ENCODE results near the gene POLR2E.

Gene POLR2E

DNA sequence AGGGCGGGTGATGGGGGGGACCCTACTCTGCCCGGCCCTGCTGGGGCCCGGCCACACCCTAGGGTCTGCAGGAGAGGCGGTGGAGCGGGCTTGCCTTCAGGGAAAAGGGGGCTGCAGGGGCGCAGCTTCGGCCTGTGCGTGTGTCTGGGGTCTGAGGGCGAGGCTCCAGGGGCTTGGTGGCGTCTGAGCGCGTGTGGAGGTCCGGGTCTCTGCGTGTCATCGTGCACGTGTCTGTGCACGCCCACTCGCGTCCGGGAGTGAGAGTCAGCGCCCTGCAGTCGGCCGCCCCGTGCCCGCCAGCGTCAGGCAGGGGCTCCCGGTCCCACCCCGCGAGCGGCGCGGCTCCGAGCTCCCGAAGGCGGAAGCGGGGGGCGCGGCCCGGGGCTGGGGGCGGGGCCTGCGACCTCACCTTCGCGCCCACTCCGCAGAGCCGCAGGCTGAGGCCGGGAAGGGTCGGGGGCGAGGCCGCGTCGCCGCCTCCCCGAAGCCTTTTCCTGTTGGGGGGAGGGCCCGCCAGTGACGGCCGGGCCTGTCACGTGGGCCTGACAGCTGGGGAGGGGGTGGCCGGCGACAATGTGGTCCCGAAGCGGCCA lies 28.3 kb downstream of the POLR2E start, which contains the start of gene ARHGAP45:
Gene ARHGAP45, plus strand, starts transcription at position 420 of the 593 bp plus-strand sequence. CDS start 239 bp downstream, outside the sequence.
- peak in 3 of 4 experiments; percentile 49 to 82 (median 64) for DNase-seq (ENCODE audit: low read depth in 4 of 4, low spot score in 1 of 4)

DNA sequence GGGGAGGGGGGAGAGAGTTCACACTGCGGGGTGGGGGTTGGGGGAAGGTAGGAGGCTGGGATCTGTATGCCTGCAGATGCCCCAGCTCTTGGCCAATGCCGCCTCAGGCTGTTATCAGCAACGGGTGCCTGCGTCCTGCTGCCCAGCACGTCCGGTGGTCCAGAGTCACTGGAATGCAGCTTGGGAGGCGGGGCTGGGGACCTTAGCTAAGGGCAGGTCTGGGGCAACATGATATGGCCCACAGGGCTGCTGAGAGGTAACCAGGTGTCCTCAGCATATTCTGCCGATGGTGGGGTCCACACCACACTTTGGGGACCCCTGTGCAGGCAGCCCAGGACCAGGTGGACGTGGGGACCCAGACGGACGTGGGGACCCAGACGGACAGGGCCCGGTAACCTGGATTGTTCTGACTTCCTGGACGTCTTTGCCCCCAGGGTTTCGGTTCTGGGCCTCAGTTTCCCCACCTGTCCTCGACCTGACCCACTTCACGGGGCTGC lies 28.9 kb downstream of the POLR2E start:
- no peak for DNase-seq (ENCODE audit: low read depth in 4 of 4, low spot score in 1 of 4)

DNA sequence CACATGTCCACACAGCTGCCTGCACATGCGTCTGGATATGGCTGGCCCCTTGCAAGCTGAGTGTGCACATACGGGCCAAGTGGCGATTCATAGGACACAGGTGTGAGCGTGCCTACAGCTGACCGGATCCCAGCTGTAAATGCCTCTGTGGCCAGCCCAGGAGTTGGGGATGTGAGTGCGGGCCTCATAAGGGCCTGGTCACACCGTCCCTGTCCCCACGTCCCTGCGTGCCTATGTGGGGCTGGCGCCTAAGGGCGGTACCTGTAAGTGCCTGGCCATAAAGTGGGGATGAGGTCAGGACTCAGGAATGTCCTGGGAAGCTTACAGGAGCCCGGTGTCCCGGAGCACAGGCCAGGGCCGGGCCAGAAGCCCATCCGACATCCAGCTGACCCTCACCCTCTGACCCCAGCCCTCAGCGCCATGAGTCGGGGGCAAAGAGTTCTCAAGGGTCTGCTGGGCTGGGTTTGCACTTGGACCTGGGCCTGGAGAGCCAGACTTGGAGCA lies 29.5 kb downstream of the POLR2E start:
- DNase-seq (ENCODE audit: low read depth in 4 of 4, low spot score in 1 of 4): no peak

DNA sequence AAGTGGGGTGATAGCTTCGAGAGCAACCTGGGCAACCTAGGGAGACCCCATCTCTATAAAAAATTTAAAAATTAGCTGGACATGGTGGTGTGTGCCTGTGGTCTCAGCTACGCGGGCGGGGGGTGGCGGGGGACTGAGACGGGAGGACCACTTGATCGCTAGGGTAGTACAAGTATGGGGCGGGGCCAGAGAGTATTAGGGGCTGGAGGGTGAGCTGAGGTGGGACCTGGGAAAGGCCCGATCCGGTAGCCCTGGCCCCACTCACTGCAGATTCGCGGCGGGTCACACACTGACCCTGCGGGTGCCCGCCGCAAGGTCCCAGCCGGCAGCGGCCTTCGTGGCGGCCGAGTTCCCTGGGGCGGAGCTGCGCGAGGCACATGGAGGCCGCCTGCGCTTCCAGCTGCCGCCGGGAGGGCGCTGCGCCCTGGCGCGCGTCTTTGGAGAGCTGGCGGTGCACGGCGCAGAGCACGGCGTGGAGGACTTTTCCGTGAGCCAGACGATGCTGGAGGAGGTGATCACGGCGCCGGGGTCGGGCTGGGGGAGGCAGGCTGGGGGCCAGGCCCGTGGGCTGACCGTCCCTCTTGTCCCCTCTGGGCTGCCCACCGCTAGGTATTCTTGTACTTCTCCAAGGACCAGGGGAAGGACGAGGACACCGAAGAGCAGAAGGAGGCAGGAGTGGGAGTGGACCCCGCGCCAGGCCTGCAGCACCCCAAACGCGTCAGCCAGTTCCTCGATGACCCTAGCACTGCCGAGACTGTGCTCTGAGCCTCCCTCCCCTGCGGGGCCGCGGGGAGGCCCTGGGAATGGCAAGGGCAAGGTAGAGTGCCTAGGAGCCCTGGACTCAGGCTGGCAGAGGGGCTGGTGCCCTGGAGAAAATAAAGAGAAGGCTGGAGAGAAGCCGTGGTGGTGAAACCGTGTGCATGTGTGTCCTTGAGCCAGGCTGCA lies 30.2 kb downstream of the POLR2E start:
- DNase-seq (ENCODE audit: low read depth in 4 of 4, low spot score in 1 of 4): peak in 1 of 4 experiments; percentile 60

DNA sequence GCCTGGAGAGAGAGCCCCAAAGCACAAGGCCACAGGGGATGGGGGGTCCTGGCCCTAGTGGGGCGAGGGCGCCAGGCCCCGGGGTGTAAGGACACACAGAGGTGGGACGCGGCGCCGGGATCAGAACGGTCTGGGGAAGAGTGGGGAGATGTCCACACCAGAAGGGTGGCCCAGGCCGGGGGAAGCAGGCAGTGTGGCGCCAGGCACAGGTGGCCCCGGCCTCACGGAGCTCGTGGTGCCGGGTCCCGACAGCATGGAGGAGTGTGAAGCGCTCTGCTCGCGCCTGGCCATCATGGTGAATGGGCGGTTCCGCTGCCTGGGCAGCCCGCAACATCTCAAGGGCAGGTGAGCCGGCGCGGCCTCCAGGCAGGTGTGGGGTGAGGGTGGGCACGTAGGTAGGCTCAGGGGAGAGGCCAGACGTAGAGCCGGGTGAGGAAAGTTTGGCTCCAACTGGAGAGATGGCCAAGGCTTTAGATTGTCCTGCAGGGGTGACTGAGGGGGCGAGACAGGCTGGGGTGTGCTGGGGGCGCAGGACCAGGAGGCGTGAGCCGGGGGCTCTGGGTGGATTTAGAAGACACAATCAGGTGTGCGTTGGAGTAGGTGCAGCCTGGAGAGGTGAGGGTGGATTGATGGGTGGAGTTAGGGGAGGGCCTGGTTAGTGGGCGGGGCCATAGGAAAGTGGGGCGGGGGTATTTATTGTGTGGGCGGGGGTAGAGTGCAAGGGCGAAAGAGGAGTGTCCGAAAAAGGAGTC lies 31.1 kb downstream of the POLR2E start:
- DNase-seq (ENCODE audit: low read depth in 4 of 4, low spot score in 1 of 4): no peak

DNA sequence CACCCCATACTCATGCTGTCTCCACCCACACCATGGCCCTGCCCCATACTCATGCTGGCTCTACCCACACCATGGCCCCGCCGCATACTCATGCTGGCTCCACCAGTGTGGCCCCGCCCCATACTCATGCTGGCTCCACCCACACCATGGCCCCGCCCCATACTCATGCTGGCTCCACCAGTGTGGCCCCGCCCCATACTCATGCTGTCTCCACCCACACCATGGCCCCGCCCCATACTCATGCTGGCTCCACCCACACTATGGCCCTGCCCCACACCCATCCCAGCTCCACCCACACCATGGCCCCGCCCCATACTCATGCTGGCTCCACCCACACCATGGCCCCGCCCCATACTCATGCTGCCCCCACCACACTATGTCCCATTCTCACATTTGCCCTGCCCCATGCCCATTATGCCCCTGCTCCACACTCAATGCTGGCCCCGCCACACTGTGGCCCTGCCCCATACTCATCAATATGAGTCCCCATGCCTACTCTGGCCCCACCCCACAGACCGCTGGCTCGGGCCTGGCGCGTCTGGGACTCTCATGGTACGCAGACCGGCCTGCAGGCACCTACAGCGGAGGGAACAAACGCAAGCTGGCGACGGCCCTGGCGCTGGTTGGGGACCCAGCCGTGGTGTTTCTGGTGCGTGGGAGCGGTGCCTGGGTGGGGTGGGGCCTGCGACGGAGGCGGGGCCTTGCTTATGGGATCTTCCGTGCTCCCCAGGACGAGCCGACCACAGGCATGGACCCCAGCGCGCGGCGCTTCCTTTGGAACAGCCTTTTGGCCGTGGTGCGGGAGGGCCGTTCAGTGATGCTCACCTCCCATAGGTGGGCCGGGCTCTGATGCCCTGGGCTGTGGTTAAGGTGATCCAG lies 31.9 kb downstream of the POLR2E start:
- DNase-seq (ENCODE audit: low read depth in 4 of 4, low spot score in 1 of 4): no peak

DNA sequence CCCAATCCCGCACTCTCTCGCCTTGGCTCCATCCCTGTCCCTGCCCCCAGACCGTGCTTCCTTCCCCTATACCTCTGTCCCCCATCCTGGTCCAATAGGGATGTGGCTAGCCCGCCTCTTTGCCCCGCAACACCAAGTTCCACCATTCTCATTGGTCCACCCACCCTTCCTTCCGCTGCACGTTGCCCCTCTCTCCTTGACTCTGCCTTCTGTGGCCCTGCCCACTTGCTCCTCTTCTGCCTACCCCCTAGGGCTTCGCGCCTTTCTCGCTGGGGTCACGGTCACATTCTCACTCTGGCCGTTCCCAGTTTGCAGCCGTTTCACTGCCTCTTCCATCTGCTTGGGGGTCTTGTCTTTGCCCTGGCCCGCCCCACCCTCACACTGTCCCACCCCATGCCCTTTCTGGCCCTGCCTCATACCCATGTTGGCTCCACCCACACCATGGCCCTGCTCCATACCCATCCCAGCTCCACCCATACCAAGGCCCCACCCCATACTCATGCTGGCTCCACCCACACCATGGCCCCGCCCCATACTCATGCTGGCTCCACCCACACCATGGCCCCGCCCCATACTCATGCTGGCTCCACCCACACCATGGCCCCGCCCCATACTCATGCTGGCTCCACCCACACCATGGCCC lies 32.7 kb downstream of the POLR2E start:
- DNase-seq (ENCODE audit: low read depth in 4 of 4, low spot score in 1 of 4): no peak

DNA sequence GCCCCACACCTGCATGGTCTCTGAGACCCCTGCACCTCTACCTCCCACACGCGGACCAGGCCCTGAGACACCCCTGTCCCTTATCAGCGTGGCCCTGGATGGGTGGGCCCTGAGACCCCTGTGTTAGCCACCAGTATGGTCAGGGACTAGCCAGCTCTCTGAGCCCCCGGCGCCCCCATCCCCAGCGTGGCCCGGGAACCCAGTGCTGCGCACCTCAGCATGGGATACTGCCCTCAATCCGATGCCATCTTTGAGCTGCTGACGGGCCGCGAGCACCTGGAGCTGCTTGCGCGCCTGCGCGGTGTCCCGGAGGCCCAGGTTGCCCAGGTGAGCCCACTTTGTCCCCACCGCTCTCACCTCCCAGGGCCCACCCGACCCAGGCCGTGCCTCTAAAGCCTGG lies 33.2 kb downstream of the POLR2E start:
- no peak for DNase-seq (ENCODE audit: low read depth in 4 of 4, low spot score in 1 of 4)

DNA sequence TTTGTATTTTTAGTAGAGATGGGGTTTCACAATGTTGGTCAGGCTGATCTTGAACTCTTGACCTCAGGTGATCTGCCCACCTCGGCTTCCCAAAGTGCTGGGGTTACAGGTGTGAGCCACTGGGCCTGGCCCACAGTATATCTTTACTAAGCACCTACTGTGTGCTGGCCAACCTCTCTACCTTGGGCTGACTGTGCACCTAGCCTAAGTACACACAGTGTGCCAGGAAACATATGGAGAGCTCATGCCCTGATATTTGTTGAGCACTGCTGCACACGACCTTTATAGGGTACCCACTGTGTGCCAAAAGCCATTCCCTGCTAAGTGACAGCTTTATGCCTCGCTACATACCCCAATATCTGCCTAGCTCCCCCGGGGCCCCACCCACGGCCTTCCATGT lies 34.5 kb downstream of the POLR2E start:
- DNase-seq (ENCODE audit: low read depth in 4 of 4, low spot score in 1 of 4): no peak

DNA sequence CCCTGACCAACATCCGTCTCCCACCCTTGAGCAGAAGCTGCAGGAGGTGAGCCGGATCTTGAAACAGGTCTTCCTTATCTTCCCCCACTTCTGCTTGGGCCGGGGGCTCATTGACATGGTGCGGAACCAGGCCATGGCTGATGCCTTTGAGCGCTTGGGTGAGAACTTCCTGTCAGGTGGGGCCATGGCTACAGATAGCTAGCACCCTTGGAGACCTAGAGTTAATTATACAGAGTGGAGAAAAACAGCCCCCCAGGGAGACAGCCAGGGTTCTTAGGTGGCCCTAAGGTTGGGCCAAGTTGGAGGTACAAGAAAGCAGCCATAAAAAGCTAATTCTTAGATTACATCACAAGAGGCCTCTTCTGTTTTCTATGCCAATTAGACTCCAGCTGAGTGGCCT lies 37.1 kb downstream of the POLR2E start:
- DNase-seq (ENCODE audit: low read depth in 4 of 4, low spot score in 1 of 4): no peak

DNA sequence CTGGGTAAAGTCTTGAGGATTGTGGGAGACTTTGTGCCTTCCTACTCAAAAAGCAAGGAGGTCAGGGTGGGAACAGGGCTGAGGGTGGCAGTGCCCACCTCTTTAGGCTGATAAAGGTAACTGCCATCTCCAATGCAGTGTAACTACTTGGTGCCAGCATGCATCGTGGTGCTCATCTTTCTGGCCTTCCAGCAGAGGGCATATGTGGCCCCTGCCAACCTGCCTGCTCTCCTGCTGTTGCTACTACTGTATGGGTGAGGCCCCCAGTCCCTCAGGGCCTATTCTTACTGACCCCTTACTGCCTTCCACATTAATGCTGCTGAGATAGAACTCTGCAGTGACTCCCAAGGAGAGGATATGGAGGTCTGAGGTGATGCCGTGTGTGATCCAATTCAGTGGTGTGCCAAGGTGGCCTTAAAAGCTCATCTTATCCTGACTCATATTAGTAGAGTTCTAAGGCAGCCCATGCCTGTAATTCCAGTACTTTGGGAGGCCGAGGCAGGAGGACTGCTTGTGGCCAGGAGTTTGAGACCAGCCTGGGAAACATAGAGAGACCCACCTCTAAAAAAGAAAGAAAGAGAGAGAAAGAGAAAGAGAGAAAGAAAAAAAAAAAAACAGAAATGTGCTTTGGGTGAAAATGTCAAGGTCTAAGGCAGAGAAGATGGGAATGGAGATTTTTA lies 37.9 kb downstream of the POLR2E start:
- DNase-seq (ENCODE audit: low read depth in 4 of 4, low spot score in 1 of 4): no peak

DNA sequence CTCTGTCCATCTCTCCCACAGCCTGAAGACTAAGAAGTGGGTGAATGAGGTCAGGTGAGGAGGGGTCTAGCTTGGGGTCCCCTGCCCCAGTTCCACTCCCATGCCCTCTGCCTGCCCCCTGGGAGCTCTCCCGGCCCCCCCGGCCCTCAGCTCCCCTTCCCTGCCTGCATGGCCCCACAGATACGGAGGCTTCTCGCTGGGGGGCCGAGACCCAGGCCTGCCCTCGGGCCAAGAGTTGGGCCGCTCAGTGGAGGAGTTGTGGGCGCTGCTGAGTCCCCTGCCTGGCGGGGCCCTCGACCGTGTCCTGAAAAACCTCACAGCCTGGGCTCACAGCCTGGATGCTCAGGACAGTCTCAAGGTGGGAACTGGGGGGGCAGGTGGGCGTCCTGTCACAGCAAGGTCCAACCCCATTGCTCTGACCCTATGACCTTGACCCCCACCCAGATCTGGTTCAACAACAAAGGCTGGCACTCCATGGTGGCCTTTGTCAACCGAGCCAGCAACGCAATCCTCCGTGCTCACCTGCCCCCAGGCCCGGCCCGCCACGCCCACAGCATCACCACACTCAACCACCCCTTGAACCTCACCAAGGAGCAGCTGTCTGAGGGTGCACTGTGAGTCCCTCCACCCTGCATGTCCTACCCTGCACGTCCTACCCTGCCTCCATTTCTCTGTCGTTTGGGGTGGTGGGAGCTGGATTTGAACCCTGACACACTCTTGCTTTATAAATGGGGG lies 39.1 kb downstream of the POLR2E start:
- no peak for DNase-seq (ENCODE audit: low read depth in 4 of 4, low spot score in 1 of 4)

DNA sequence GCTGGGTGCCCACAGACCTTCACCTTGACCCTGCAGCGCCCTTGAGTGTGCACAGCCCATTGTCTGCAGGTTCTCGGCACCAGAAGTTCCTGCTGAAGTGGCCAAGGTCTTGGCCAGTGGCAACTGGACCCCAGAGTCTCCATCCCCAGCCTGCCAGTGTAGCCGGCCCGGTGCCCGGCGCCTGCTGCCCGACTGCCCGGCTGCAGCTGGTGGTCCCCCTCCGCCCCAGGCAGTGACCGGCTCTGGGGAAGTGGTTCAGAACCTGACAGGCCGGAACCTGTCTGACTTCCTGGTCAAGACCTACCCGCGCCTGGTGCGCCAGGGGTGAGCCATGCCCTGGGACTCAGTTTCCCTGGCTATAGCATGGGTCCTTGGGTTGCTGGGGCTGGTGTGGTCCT lies 40.1 kb downstream of the POLR2E start:
- no peak for DNase-seq (ENCODE audit: low read depth in 4 of 4, low spot score in 1 of 4)

DNA sequence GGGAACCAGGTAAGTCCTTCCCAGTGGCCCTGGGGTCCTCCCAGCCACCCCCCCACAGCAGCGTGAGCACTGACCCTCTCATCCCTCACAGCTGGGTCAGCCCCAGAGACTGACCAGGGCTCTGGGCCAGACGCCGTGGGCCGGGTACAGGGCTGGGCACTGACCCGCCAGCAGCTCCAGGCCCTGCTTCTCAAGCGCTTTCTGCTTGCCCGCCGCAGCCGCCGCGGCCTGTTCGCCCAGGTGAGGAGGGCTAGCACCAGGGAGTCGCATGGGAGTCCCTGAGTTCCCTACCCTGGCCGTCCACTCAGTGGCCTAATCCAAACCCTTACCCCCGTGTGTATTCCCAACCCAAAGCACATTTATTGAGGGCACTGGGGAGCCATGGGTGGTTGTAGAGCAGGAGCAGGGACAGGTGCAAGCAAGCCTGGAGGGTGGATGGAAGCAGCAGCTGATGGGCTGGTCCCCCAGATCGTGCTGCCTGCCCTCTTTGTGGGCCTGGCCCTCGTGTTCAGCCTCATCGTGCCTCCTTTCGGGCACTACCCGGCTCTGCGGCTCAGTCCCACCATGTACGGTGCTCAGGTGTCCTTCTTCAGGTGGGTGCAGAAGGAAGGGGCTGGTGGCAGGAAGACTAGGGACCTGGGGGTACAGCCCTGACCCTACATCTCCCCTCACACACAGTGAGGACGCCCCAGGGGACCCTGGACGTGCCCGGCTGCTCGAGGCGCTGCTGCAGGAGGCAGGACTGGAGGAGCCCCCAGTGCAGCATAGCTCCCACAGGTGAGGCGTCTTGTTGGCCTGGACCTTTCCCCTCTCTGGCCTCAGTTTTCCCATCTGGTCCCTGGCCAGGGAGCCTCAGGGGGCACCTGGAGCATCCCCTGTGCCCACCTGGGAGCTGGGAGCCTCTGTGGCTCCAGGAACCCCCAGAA lies 40.8 kb downstream of the POLR2E start:
- DNase-seq (ENCODE audit: low read depth in 4 of 4, low spot score in 1 of 4): no peak

DNA sequence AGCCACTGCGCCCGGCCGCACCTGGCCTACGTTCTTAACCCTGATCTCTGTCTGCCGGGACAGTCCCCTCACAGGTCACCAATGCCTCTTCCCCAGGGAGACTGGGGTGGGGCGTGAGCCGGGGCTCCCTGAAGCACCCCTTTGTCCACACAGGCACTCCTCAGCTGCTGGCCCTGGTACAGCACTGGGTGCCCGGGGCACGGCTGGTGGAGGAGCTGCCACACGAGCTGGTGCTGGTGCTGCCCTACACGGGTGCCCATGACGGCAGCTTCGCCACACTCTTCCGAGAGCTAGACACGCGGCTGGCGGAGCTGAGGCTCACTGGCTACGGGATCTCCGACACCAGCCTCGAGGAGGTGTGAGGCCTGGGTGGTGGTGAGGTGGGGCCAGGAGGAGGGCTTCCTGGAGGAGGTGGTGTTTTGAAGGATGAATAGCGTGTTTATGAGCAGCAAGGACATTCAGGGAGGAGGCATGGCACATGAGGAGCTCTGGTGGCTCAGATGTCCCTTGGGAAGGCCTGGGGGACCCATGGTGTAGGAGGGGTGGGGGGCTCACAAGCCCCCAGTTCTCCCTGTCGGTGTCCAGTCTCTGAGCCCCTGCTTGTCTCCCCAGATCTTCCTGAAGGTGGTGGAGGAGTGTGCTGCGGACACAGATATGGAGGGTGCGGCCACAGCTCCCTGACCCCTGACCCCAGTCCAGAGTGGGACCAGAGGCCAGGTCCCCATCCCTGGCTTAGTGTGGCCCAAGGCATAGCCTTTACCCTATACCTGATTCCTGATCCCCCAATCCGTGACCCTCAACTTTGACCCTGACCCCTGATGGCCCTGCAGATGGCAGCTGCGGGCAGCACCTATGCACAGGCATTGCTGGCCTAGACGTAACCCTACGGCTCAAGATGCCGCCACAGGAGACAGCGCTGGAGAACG lies 41.7 kb downstream of the POLR2E start:
- no peak for DNase-seq (ENCODE audit: low read depth in 4 of 4, low spot score in 1 of 4)

DNA sequence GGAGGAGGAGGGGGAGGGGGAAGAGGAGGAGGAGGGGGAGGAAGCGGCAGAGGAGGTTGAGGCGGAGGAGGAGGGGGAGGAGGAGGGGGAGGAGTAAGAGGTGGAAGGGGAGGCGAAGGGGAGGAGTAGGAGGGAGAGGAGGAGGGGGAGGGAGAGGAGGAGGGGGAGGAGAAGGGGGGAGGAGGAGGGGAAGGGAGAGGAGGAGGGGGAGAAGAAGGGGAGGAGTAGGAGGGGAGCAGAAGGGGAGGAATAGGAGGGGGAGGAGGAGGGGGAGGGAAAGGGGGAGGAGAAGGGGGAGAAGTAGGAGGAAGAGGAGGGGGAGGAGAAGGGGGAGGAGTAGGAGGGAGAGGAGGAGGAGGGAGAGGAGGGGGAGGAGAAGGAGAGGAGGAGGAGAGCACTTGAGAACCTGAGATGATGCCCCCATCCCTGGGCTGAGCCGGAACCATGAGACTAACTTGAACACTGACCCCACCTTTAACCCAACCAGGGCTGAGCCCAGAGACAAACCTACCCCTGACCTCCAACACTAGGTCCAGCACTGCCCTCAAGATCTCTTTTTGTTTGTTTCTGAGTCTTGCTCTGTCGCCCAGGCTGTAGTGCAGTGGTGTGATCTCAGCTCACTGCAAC lies 42.7 kb downstream of the POLR2E start:
- DNase-seq (ENCODE audit: low read depth in 4 of 4, low spot score in 1 of 4): no peak

Measured in stimulated activated CD4-positive, alpha-beta T cell treated with anti-CD3 and anti-CD28 coated beads, Interleukin-1b, Interleukin-23, amount 100 ng/mL, for 24 hours (primary cell).